Measurements from ENCODE around the gene PARP6.

The PARP6 gene, protein sequence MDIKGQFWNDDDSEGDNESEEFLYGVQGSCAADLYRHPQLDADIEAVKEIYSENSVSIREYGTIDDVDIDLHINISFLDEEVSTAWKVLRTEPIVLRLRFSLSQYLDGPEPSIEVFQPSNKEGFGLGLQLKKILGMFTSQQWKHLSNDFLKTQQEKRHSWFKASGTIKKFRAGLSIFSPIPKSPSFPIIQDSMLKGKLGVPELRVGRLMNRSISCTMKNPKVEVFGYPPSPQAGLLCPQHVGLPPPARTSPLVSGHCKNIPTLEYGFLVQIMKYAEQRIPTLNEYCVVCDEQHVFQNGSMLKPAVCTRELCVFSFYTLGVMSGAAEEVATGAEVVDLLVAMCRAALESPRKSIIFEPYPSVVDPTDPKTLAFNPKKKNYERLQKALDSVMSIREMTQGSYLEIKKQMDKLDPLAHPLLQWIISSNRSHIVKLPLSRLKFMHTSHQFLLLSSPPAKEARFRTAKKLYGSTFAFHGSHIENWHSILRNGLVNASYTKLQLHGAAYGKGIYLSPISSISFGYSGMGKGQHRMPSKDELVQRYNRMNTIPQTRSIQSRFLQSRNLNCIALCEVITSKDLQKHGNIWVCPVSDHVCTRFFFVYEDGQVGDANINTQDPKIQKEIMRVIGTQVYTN

DNA sequence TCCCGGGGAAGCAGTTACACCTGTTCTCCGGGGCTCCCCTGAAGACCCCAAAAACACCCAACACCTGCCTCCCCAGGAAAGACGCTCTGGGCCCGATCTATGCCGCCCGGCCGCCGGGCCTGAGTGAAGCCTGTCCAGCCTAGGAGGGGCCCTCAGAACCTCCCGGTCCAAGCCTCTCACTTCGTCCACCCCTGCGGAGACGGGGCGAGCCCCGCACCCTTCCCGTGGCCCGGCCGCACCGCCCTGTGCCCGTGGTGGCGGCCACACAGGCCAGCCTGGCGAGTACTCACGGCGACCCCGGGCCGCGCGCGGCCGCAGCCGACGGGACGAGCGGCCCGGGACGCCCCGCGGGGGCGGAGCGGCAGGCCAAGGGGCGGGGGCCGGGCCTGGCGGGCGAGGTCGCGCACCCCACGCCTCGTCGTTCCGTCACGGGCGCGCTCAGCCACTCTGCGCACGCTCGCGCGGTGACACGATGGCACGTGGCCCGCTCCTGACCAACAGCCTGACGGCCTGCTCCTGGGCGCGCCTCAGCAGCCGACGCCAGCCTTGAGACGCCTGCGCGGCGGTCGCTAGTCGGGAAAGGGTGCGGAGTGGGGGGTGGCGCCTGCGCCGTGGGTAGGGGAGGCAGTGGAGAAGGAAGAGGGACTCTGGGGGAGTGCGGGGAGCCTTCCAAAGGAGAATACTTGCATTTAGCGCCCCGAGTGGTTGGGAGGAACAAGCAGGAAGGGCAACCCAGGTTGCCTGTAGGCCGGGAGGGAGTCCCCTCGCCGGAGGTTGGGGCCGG, at the start of gene PARP6:
Gene PARP6 (minus strand): TSS at position 342 of the 784 bp plus-strand sequence. CDS start 5,077 bp downstream, outside the sequence.
- peak; percentile 79 for DNase-seq

DNA sequence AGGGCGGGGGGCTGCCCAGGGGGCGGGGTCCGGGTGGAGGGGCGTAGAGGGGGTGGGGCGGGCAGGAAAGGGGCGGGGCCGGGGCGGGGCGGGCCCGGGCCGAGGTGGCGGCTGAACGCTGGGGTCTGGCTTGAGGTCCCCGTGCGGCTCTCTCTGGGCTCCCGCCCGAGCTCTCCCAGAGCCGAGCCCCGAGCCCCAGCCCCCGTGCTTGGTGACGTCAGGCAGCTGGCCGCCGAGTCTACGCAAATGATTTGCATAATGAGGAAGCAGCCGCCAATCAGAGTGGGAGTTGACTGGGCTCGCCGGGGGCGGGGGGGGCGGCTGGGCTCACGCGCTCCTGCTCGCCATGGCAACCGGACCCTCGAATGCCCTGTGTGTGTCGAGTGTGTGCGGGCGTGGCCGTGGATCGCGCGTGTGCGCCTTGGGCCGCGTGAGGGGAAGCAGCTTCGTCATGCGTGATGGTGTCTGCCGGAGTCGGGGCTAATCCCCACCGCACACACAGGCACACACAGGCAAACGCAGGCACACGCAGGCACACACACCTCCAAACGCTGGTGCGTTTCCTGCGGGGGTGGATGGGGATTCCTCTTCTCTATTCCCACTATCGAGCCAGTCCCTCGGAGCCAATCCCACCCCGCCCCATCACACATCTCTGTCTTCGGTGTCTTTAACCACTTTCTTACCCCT, 47.8 kb upstream of the PARP6 start, which contains the start of gene CELF6:
Gene CELF6 (minus strand): TSS at position 173 of the 687 bp plus-strand sequence. CDS start 283 bp downstream, outside the sequence.
- peak; percentile 87 for DNase-seq

DNA sequence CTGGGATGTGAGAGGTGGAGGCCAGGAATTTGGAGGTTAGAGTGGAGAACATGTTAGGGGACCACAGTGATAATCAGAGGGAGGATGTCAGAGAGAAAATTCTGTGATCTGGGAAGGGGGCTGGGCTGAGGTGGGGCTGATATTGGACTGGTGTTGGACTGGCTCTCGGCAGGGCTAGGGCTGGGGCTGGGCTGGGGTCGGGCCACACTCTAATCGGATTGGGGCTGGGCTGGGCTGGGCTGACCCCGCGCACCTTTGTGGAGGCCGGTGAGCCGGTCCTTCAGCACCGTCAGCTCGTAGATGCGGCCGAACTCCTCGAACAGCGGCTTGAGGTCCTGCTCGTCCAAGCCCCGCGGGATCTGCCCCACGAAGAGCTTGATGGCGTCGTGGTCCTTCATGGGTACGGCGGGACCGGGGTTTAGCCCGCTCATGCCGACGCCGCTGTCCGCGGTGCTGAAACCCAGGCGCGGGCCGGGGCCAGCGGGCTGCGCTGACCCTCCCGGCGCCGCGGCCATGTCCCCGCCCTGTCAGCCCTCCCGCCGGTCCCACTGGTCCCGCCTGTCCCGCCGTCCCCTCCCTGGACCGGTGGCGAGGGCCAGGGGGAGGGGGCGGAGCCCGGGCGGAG, 47.1 kb upstream of the PARP6 start:
- DNase-seq = no peak

DNA sequence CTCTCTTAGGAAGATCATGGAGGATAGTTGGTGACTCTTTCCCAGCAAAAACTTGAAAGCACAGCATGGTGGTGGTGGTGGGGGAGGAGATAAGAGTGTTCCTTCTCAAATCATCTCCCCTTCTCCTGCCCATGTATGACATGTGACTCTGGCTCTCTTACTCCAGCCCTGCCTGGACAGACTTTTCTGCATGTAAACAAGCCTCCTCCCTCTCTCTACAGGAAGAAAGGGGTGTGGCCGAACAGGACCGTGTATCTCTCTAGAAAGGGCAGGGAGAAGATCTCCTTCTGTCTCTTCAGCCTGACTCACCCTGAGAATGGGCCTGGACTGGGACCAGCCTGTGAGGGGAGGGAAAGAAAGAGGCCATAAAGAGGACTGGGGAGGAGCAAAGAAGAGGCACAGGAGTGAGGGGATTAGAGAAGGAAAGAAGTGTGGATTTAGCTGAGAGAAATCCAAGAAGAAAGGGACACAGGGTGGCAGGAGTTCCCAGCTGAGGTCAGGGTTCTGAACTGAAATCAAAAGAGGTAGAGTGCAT, 46.1 kb upstream of the PARP6 start:
- DNase-seq = no peak

DNA sequence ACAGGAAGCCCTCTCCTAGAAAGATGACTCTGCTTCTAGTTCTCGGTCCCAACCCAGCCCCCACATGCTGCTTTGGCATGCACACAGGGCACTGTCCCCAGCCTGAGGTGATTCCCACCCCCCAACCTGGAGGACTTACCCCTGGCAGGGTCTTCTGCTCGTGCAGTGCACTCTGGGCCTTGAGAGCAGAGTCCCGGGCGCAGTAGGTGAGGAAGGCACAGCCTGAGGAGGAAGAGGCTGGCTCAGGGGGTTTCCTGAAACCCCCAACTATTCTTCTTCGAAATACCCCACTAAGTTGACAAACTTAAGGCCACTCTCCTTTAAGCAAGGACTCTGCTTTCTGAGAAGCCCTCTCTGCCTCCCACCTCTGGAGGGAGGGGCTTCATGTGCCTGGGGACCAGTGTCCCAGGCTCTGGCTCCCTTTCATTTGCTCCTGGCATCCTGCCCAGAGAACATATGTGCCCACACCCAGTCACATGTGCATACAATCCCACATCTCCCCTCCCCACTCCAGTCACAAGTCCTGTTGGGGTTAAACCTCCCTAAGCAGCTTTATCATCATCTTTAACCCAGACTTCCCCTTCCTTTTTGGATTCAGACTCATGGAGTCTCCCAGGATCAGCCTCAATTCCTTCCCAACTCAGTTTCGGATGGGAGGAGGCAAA, 43.5 kb upstream of the PARP6 start:
- DNase-seq = peak; percentile 72

DNA sequence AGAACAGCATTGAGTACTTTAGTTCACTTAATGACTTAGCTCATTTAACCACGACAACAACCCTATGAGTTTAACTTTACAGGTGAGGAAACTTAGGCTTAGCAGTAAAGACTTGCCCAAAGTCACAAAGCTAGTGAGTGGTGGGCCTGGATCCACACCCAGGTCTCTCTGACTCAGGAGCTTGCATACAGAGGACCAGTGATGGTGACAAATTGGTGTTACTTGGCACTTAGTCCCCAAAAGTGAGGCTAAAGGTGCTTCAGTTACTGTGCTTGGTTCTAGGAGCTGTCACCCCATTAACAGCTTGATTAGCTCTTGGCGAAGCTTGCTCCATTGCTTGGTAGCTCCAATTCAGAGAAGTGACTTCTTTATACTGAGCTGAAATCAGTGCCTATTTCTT, 41.5 kb upstream of the PARP6 start:
- no peak for DNase-seq

DNA sequence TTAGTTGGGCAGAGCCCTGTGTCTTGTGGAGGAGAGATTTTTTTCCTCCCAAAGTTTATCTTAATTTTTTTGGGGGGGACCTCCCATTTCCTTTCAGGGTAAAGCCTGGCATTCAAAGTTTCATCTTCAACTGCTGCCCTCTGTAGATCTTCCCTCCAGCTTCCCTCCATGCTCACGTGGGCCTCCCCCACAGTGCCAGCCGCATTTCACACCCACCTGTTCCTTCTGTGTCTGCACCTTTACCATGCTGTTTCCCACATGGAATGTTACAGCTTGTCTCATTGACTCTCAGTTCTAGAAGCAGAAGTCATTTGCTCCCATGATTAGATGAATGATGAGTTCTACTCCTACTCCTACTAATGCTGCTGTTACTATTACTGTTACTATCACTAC, 41.1 kb upstream of the PARP6 start:
- DNase-seq = no peak

DNA sequence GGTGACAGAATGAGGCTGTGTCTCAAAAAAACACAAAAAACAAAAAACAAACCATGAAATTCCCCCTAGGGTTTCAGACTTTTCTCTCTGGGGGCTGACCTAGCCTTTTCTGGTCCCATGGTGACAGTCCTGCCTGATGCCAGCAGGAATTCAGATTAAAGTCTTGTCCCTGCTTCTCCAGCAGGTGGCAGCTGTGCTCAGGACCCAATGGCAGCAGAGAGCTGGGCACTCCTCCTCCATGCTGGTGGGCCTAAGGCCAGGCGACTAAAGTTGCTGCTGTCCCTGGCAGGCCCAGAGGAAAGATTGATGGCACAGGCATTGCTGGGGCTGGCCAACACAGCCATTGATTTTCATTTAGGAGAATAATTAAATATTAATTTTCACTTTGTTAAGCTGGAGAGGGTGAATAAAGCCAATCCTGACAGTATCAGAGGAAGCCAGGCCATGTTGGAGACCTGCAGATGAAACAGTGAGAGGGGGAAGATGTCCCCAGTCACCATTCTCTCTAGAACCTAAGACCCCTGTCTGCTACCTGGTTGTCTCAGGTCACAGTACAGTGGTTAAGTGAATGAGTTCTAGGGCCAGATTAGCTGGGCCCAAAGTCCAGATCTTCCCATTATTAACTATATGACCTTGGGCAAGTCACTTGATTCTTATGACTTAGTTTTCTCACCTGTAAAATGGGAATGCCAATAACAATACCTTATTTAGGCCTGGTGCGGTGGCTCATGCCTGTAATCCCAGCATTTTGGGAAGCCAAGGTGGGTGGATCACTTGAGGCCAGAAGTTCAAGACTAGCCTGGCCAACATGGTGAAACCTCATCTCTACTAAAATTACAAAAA, 40.5 kb upstream of the PARP6 start:
- peak; percentile 40 for DNase-seq

DNA sequence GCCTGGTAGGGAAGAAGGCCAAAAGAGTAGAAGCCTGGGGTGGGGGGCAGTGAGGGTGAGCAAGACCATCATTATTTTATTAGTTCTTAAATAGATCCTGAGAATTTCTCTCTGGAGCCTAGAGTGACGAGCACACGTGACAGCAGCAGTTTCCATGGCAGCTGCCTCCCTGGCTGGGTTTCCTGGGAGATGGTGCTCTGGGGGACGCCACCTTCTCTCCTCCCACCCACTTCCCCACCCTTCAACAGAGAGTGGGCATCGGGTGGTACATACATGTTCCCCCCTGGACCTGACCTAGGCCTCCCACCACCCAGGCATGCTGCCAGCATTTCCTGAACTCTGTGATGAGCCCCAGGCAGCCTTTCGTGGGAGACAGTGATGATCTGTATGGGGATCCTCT, 34.7 kb upstream of the PARP6 start:
- no peak for DNase-seq

DNA sequence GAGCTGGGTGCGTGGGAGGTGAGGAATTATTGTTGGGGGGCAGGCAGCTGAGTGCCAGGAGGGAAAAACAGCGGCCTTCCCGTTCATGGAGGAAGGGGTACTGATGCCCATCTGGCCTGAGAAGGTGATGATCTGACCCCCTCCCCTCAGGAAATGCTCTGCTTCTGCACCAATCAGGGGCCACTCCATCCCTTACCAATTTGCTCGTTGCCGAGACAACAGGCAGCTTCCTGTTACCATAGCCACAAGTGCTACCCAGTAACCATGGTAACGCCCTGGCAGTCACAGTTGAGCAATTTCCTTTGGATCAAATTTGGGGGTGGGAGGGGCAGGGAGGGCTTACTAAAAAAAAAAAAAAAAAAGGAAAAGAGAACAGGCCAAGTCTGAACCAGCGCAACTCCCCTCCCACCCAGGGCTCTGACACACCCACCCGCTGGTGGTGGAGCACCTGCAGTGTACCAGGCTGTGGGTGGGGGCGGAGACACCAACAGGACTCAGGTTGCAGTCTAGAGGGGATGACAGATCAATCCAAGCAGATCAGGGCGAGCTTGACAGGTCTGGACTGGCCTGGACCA, 33.9 kb upstream of the PARP6 start:
- peak; percentile 41 for DNase-seq

DNA sequence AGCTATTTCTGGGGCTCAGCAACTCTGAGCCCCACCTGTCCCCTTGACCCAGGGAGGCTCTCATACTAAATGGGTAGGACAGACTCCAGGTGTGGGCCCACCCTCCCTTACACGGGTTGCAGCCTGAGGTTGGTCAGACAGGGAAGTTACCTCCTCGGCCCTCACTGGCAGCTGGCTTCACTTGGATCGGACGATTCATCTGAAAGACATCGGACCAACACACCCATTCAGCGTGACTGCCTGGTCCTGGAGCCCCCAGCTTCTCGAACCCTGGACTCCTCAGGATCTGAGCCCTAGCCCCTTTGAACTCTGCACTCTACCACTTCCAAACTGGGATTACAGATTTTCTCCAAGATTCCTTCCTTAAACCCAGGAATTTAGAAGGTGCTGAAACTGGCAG, 32.2 kb upstream of the PARP6 start:
- no peak for DNase-seq

DNA sequence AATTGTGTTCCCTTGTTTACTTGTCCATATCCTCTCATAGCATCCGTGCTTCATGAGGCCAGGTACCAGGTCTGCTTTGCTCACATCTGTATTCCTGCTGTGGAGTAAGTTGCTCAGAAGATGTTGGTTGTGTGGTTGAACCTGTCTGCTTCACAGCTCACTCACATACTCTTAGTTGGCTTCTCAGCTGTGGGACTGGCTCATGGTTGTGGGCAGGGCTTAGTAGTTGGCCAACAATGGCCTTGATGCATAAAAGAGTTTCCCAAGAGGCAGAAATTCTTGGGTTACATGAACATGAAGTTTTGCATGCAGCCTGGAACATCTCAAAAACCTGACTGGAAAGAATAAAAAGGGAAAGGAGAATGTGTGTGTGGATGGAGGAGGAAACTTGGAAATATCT, 30.6 kb upstream of the PARP6 start:
- DNase-seq = no peak

DNA sequence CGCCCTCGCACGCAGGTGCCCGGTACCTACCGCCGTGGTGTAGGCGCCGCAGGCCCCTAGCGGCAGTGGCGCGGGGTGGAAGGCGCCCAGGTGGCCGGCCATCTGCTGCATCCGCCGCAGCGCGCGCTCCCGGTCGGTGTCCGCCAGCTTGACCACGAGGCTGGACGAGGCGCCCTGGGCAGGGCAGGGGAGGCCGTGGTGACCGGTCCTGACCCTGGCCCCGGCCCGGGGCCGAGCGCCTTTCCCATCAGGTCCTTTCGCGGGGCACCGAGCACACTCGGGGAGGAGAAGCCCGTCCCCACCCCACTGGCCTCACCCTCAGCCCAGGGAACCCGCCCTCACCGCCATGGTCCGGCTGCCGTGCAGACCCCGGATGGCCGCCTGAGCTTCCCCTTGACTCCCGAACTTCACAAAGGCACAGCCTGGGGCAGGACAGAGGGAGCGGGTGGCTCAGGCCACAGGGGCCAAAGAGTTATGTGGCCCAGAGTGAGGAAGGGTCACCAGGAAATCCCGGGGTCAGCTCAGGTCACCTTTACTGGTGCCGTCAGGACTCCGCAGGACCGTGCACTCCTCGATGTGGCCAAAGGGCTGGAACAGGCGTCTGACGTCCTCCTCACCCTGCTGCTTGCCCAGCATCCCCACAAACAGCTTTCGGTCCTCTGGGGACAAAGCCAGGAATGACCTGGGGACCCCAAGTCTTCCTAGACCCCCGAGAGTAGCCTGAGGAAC, 17.4 kb upstream of the PARP6 start:
- no peak for DNase-seq

DNA sequence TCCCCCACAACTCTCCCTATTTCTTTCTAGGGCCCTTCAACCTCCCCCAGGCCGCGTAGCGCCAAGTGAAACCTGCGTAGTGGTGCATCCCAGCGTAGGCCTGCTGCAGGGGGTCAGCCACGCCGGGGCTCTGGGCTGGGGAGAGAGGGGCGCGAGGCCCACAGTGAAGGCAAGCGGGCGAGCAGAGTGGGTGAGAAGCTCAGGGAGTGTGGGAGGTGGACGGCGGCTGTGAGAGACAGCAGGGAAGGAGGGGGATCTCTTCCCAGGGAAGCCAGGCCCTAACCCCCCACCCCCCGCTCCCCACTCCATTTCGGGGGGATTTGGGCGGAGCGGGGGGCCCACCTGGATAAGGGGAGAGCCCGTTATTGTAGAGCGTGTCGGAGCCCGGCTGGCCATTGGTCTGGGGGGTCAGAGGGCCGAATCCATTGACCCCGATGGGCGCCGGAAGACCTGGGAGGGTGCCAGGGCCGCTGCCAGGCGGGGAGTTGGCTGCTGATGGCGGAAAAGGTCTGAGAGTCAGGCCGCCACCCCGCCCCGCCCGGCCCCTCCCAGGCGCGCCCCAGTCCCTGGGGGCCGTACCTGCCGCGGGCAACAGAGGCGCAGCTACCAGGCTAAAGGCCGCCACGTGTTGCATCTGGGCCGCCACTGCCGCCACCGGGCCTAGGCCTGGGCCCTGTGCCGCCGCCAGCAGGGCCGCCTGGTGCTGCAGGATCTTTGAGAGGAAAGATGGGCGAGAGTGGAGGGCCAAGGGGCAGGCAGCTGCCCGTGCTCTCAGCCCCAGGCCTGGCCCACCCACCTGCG, 16.6 kb upstream of the PARP6 start:
- DNase-seq = no peak

DNA sequence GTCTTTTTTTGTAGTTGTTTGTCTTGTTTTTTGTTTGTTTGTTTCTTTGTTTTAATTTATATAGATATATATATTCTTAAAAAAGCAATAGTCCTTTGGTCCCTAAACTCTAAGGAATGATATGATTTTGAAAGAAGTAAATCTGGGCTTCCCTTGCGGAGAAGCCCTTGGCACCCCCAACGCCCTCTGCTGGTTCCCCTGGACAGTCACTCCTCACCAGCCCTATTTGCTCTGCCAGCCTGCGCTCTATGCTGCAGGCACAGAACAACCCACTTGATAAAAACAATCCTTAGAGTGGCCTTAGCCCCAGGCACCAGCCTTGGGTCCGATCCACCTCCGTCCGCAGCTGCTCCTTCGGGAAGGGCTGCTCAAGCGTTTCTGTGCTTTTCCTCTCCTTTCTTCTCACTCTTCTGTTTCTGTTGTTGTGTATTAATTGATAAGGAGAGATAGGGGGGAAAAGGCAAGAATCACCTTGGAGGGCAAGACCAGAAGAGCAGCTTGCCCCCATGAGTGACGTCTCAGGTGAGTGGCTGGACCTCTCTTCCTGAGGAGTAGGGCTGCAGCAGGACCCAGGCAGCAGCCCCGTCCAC, 13.7 kb upstream of the PARP6 start:
- DNase-seq = no peak

DNA sequence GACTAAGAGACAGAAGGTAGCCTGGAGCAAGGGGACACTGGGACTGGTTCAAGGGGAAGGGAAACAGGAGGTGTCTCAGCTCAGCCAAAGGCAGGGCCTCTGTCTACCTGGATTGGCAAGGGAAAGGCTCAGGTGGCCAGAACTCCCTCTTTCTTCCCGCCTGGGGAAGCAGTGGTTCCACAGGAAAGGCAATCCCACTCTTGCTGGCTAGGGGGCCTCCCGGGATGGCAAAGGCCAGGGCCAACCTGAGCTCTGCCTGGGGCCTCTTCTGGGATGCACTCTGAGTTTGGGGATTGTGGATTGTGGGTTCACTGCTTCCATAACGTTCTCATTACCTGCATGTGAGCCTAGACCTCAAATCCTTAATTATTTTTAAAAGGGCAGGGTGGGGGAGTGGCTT, 13.0 kb upstream of the PARP6 start:
- no peak for DNase-seq

DNA sequence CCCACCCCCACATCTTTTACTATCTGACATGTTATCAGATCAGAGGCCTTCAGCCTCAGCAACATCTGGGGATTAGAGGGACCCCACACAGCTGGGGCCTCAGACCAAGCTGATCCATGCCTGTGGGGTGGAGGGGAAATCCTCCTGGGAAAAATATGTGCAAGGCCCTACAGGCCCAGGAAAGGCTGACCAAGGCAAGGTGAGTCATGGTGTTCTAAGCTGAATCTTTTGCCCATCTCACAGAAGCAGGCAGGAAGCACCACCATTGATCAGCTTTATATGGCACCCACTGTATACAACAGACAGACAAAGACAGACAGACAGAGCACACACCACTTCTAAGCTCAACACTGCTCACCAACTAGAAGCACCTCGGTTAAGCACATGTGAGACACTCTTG, 12.4 kb upstream of the PARP6 start:
- no peak for DNase-seq

DNA sequence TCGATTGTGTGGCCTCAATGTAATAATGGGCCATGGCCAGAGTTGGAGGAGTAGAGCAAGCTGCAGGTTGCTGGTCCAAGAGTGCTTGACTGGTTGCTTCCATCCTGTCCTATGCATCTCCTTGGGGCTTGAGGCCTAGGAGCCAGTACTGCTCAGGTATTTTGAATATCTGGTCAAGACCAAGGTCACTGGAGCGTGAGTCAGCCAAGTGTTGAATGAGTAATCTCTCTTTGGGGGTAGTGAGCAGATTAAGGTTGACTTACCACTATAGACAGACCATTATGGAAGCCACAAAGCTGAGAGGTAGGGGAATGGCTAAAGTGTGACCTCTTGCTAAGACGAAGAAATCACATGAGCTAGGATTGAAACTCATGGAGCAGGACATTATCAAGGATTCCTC, 9.4 kb upstream of the PARP6 start:
- no peak for DNase-seq

Data from NCI-H524 treated with DMSO at 0.1 percent for 48 hours (cell line).